ENCODE results near the gene CYBA. TPM values are rescaled to one million over a fixed set of nuclear protein-coding genes. Genes with fewer than 3 reads are reported as not detected.

Gene CYBA
- total and polyA plus RNA-seq, 2 of the 4 experiments (the other 2 are of a cell fraction): 65.6 to 169 TPM

GRCh38 chr16:88610909-88611812, 39.7 kb downstream of the CYBA start:
- H2AK5ac ChIP-seq (ENCODE audit: low read depth, low read length): no peak overlapping the region
- WGBS, 2 experiments (ENCODE audit: extremely low coverage in 2 of 2, insufficient read length in 1 of 2): 76% methylated on average over 34 of the region's 49 CpGs; no CpG with 5 or more reads in 1 of the 2 experiments
- H2BK20ac ChIP-seq (ENCODE audit: low read depth, low read length): no peak overlapping the region
- H3K23ac ChIP-seq (ENCODE audit: low read depth, low read length): no peak overlapping the region
- no peak overlapping the region for H4K91ac ChIP-seq (ENCODE audit: insufficient read depth, low read depth, low read length)
- H3K9ac ChIP-seq (ENCODE audit: low read depth, low read length): no peak overlapping the region
- no peak for DNase-seq
- H3K27ac ChIP-seq (ENCODE audit: insufficient read depth, low read length): no peak overlapping the region
- H3K9me3 ChIP-seq (ENCODE audit: control insufficient read depth, insufficient read depth, low read length): no peaks in the 10 kb centered on the region
- no peak for ATAC-seq (ENCODE audit: low read depth)
- dilution Hi-C loops (cut with HindIII; ENCODE audit: low sequenced_read_pairs, unreplicated experiment) (no loop called here), intact Hi-C loops (cut with micrococcal nuclease) (no loop called here), in situ Hi-C loops (cut with MboI; ENCODE audit: low sequenced_read_pairs) (no loop called here)
- H3K18ac ChIP-seq (ENCODE audit: low read depth, low read length): no peak overlapping the region
- H4K20me1 ChIP-seq (ENCODE audit: insufficient read depth, low read length): peaks cover 51% of the 10 kb centered on the region
- H3K56ac ChIP-seq (ENCODE audit: extremely low read depth, insufficient read depth, low read length): no peak overlapping the region
- no TSS peak for BruUV-seq (replicated peaks)
- peaks cover 10 to 53% of the 10 kb centered on the region in 2 experiments; a peak in 3 of 4 replicates for H3K79me1 ChIP-seq (ENCODE audit: low read depth in 1 of 2, low read length in 2 of 2)
- no peak overlapping the region for H2BK15ac ChIP-seq (ENCODE audit: low read depth, low read length)
- no peaks in the 10 kb centered on the region for H3K27me3 ChIP-seq (ENCODE audit: control insufficient read depth, insufficient read depth, low read length)
- ChIA-PET CTCF (no interaction called here), POLR2A (ENCODE audit: unreplicated experiment) (no interaction called here)
- no peak overlapping the region for H3K14ac ChIP-seq (replicated peaks; ENCODE audit: low read depth, low read length)
- H2BK5ac ChIP-seq (ENCODE audit: low read depth, low read length, poor library complexity, severe bottlenecking): no peak overlapping the region
- H3K4me3 ChIP-seq (ENCODE audit: insufficient read depth, low read depth, low read length): no peak overlapping the region
- H3K4ac ChIP-seq (ENCODE audit: low read depth, low read length): no peak overlapping the region
- H4K5ac ChIP-seq (ENCODE audit: low read depth, low read length): no peak overlapping the region
- H3K4me1 ChIP-seq (ENCODE audit: control insufficient read depth, insufficient read depth, low read length): peaks cover 11% of the 10 kb centered on the region
- no peak overlapping the region for H3K4me2 ChIP-seq (ENCODE audit: low read depth, low read length)
- H4K8ac ChIP-seq (ENCODE audit: low read depth in 2 of 2, low read length in 2 of 2): no peak overlapping the region
- H3K9me1 ChIP-seq (ENCODE audit: insufficient read depth, low read length): peaks cover 7% of the 10 kb centered on the region; the same call in 1 of the 2 replicates
- no peak overlapping the region for H2AFZ ChIP-seq (replicated peaks; ENCODE audit: low read length, poor library complexity)
- H3K36me3 ChIP-seq (ENCODE audit: control insufficient read depth, insufficient read depth, low read length): peaks cover 40% of the 10 kb centered on the region
- no peak overlapping the region for H2BK120ac ChIP-seq (ENCODE audit: low read depth, low read length)
- H2AK9ac ChIP-seq (replicated peaks; ENCODE audit: low read depth, low read length, poor library complexity): no peak overlapping the region
- TF ChIP-seq CHD1 (IDR thresholded peaks at IDR 0.05; ENCODE audit: low read depth, low read length) (no peak), RAD21 (IDR thresholded peaks at IDR 0.05; ENCODE audit: low read length) (no peak), MXI1 (IDR thresholded peaks at IDR 0.05; ENCODE audit: borderline replicate concordance, low read depth, low read length) (no peak), SMC3 (IDR thresholded peaks at IDR 0.05; ENCODE audit: low read depth, low read length) (no peak), CTCF (conservative IDR thresholded peaks at IDR 0.05; ENCODE audit: low read depth, low read length) (no peak), MAFK (IDR thresholded peaks at IDR 0.05; ENCODE audit: low read depth, low read length) (no peak), MAZ (IDR thresholded peaks at IDR 0.05; ENCODE audit: borderline replicate concordance, low read depth, low read length) (no peak), RFX5 (IDR thresholded peaks at IDR 0.05; ENCODE audit: low read depth, low read length) (no peak), POLR2A (IDR thresholded peaks at IDR 0.05; ENCODE audit: low read depth, low read length) (no peak), USF2 (IDR thresholded peaks at IDR 0.05; ENCODE audit: low read depth, low read length) (no peak), ELK1 (IDR thresholded peaks at IDR 0.05; ENCODE audit: borderline replicate concordance, low read depth, low read length) (no peak), NFE2L2 (IDR thresholded peaks at IDR 0.05; ENCODE audit: low read depth, low read length) (no peak), RCOR1 (IDR thresholded peaks at IDR 0.05; ENCODE audit: insufficient replicate concordance, low read length) (no peak), FOS (IDR thresholded peaks at IDR 0.05; ENCODE audit: low read depth, low read length) (no peak), CEBPB (IDR thresholded peaks at IDR 0.05; ENCODE audit: low read depth, low read length) (no peak)

Data from IMR-90 (cell line).